ENCODE results near the gene UTS2R.

Gene UTS2R

DNA sequence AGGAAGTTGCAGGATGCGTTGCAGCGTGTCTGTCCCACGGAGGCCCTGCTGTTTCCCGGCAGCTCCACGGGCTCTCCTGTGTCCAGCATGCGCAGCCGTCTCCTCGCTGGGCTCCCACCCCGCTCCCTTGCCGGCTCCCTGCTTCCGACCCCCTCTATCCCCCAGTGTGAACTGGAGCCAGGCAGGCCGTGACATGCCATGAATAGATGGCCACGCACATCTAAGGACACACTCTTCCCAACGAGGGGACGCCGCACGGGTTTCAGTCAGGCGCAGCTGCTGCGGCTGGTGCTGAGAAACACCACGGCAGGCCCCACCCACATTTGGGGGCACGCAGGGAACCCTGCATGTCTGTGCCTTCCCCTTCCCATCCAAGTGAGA is 37.4 kb downstream of the UTS2R start:
- TF ChIP-seq ZNF37A (tag by site-specific recombination; IDR thresholded peaks at IDR 0.05) (no peak), ZNF366 (tag by site-specific recombination; conservative IDR thresholded peaks at IDR 0.05) (no peak), ZBTB8A (tag by site-specific recombination; IDR thresholded peaks at IDR 0.05) (no peak), SALL2 (tag by site-specific recombination; IDR thresholded peaks at IDR 0.05; ENCODE audit: borderline replicate concordance) (no peak), GLIS1 (tag by site-specific recombination; IDR thresholded peaks at IDR 0.05) (no peak), ZNF530 (tag by site-specific recombination; IDR thresholded peaks at IDR 0.05; ENCODE audit: low read depth) (no peak), MYNN (tag by site-specific recombination; IDR thresholded peaks at IDR 0.05; ENCODE audit: borderline replicate concordance) (no peak), SCRT2 (tag by site-specific recombination; IDR thresholded peaks at IDR 0.05) (no peak), EGR2 (tag by site-specific recombination; IDR thresholded peaks at IDR 0.05; ENCODE audit: low read depth) (no peak), ZNF677 (tag by site-specific recombination; IDR thresholded peaks at IDR 0.05) (no peak), ZNF24 (tag by site-specific recombination; IDR thresholded peaks at IDR 0.05) (no peak), YY1 (tag by site-specific recombination; IDR thresholded peaks at IDR 0.05) (no peak), ZNF292 (tag by site-specific recombination; IDR thresholded peaks at IDR 0.05; ENCODE audit: borderline replicate concordance, low read depth) (no peak), ZSCAN23 (tag by site-specific recombination; IDR thresholded peaks at IDR 0.05) (no peak), ZNF549 (tag by site-specific recombination; IDR thresholded peaks at IDR 0.05) (no peak), ZNF114 (tag by site-specific recombination; IDR thresholded peaks at IDR 0.05) (no peak)
- TF ChIP-seq, protein P1, sequence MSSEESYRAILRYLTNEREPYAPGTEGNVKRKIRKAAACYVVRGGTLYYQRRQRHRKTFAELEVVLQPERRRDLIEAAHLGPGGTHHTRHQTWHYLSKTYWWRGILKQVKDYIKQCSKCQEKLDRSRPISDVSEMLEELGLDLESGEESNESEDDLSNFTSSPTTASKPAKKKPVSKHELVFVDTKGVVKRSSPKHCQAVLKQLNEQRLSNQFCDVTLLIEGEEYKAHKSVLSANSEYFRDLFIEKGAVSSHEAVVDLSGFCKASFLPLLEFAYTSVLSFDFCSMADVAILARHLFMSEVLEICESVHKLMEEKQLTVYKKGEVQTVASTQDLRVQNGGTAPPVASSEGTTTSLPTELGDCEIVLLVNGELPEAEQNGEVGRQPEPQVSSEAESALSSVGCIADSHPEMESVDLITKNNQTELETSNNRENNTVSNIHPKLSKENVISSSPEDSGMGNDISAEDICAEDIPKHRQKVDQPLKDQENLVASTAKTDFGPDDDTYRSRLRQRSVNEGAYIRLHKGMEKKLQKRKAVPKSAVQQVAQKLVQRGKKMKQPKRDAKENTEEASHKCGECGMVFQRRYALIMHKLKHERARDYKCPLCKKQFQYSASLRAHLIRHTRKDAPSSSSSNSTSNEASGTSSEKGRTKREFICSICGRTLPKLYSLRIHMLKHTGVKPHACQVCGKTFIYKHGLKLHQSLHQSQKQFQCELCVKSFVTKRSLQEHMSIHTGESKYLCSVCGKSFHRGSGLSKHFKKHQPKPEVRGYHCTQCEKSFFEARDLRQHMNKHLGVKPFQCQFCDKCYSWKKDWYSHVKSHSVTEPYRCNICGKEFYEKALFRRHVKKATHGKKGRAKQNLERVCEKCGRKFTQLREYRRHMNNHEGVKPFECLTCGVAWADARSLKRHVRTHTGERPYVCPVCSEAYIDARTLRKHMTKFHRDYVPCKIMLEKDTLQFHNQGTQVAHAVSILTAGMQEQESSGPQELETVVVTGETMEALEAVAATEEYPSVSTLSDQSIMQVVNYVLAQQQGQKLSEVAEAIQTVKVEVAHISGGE (tag by site-specific recombination; conservative IDR thresholded peaks at IDR 0.05; ENCODE audit: low read depth): no peak
- TF ChIP-seq, protein P2, sequence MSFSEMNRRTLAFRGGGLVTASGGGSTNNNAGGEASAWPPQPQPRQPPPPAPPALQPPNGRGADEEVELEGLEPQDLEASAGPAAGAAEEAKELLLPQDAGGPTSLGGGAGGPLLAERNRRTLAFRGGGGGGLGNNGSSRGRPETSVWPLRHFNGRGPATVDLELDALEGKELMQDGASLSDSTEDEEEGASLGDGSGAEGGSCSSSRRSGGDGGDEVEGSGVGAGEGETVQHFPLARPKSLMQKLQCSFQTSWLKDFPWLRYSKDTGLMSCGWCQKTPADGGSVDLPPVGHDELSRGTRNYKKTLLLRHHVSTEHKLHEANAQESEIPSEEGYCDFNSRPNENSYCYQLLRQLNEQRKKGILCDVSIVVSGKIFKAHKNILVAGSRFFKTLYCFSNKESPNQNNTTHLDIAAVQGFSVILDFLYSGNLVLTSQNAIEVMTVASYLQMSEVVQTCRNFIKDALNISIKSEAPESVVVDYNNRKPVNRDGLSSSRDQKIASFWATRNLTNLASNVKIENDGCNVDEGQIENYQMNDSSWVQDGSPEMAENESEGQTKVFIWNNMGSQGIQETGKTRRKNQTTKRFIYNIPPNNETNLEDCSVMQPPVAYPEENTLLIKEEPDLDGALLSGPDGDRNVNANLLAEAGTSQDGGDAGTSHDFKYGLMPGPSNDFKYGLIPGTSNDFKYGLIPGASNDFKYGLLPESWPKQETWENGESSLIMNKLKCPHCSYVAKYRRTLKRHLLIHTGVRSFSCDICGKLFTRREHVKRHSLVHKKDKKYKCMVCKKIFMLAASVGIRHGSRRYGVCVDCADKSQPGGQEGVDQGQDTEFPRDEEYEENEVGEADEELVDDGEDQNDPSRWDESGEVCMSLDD (tag by site-specific recombination; IDR thresholded peaks at IDR 0.05): no peak
- TF ChIP-seq, protein P3, sequence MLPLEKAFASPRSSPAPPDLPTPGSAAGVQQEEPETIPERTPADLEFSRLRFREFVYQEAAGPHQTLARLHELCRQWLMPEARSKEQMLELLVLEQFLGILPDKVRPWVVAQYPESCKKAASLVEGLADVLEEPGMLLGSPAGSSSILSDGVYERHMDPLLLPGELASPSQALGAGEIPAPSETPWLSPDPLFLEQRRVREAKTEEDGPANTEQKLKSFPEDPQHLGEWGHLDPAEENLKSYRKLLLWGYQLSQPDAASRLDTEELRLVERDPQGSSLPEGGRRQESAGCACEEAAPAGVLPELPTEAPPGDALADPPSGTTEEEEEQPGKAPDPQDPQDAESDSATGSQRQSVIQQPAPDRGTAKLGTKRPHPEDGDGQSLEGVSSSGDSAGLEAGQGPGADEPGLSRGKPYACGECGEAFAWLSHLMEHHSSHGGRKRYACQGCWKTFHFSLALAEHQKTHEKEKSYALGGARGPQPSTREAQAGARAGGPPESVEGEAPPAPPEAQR (tag by site-specific recombination; IDR thresholded peaks at IDR 0.05): no peak
- TF ChIP-seq, protein P4, sequence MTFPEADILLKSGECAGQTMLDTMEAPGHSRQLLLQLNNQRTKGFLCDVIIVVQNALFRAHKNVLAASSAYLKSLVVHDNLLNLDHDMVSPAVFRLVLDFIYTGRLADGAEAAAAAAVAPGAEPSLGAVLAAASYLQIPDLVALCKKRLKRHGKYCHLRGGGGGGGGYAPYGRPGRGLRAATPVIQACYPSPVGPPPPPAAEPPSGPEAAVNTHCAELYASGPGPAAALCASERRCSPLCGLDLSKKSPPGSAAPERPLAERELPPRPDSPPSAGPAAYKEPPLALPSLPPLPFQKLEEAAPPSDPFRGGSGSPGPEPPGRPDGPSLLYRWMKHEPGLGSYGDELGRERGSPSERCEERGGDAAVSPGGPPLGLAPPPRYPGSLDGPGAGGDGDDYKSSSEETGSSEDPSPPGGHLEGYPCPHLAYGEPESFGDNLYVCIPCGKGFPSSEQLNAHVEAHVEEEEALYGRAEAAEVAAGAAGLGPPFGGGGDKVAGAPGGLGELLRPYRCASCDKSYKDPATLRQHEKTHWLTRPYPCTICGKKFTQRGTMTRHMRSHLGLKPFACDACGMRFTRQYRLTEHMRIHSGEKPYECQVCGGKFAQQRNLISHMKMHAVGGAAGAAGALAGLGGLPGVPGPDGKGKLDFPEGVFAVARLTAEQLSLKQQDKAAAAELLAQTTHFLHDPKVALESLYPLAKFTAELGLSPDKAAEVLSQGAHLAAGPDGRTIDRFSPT (tag by site-specific recombination; IDR thresholded peaks at IDR 0.05): no peak
- ChIA-PET CTCF (interaction anchor here (0.7 to 1.1 kb wide), 2 partner anchors 87 to 179 kb away, joined by 4 read pairs; no protein-coding TSS in a partner anchor), POLR2A (no interaction called here)
- H3K9me3 ChIP-seq (ENCODE audit: control insufficient read depth, insufficient read depth, low read depth, low read length): no peaks in the 10 kb centered on the region
- peaks cover 5 to 19% of the 10 kb centered on the region in 2 experiments; a peak in 2 of 3 replicates for H3K36me3 ChIP-seq (ENCODE audit: control insufficient read depth in 2 of 2, insufficient read depth in 1 of 2, low read length in 2 of 2)
- H3K4me3 ChIP-seq (ENCODE audit: low read depth, low read length): no peak overlapping the region
- H3K4me1 ChIP-seq (ENCODE audit: control insufficient read depth, insufficient read depth, low read length): 0 out of 2 replicates have a peak, but pooled peaks cover 6% of the 10 kb centered on the region
- no peak overlapping the region for H3K27ac ChIP-seq (ENCODE audit: extremely low read depth, low read depth, low read length)
